HepG2 (cell line): ENCODE measurements around the gene DNASE1L2. TPM values are rescaled to one million over a fixed set of nuclear protein-coding genes. Genes with fewer than 3 reads are reported as not detected.

Experiments used
- DRAP1 ChIP-seq: IDR thresholded peaks from 2 replicates; pipeline ENCODE4 v1.6.1; 2016; ENCODE audit warnings: missing genetic modification reagents, missing compliant biosample characterization
- ELF4 ChIP-seq: sonication (generic); formaldehyde crosslinking; IDR thresholded peaks from 2 replicates; pipeline ENCODE4 v1.5.0; 2020; ENCODE audit warnings: missing genetic modification reagents, mild to moderate bottlenecking, moderate library complexity, borderline replicate concordance
- FOXK1 ChIP-seq: sonication (generic); formaldehyde crosslinking; IDR thresholded peaks from 2 replicates; pipeline ENCODE4 v1.4.0; 2020; ENCODE audit warnings: low read depth, missing genetic modification reagents, borderline replicate concordance
- GABPB1 ChIP-seq: IDR thresholded peaks from 2 replicates; pipeline ENCODE4 v1.6.1; 2016; ENCODE audit warnings: mild to moderate bottlenecking, missing genetic modification reagents, moderate library complexity, missing compliant biosample characterization
- KDM3A ChIP-seq: IDR thresholded peaks from 2 replicates; pipeline ENCODE4 v1.6.1; 2018; ENCODE audit warnings: low read depth, missing compliant biosample characterization
- MIXL1 ChIP-seq: IDR thresholded peaks from 2 replicates; pipeline ENCODE4 v1.6.1; 2016
- POLR2AphosphoS5 ChIP-seq: IDR thresholded peaks from 2 replicates; pipeline ENCODE4 v1.6.1; 2012; ENCODE audit warnings: low read depth, low read length
- RBM22 ChIP-seq: fragments of 200-400 bp; formaldehyde crosslinking; optimal IDR thresholded peaks from 2 replicates; pipeline ENCODE3; 2017; ENCODE audit warnings: mild to moderate bottlenecking, low read length, moderate library complexity
- SALL2 ChIP-seq: sonication (generic); formaldehyde crosslinking; IDR thresholded peaks from 2 replicates; pipeline ENCODE4 v1.8.1; 2023; ENCODE audit warnings: mild to moderate bottlenecking, missing genetic modification reagents, inconsistent platforms
- SP5 ChIP-seq: IDR thresholded peaks from 2 replicates; pipeline ENCODE4 v1.6.1; 2016; ENCODE audit warnings: low read depth, borderline replicate concordance
- SRSF4 ChIP-seq: fragments of 200-400 bp; formaldehyde crosslinking; IDR thresholded peaks from one replicate; pipeline ENCODE4 v1.6.1; 2018; ENCODE audit warnings: mild to moderate bottlenecking, low read depth, low read length, moderate library complexity; ENCODE audit not compliant: poor library complexity, severe bottlenecking
- ZFP82 ChIP-seq: sonication (generic); formaldehyde crosslinking; IDR thresholded peaks from 2 replicates; pipeline ENCODE4 v1.5.1; 2020; ENCODE audit warnings: mild to moderate bottlenecking, missing genetic modification reagents, borderline replicate concordance
- ZNF20 ChIP-seq: sonication (generic); formaldehyde crosslinking; IDR thresholded peaks from 2 replicates; pipeline ENCODE4 v1.4.0; 2020; ENCODE audit warnings: mild to moderate bottlenecking, moderate library complexity, missing genetic modification reagents
- polyA plus RNA-seq, 8 experiments: library from polyadenylated mRNA; depleted of rRNA in 3 of 8; stranded (reverse) in 7 of 8; unstranded in 1 of 8; fragments of >200 nt; fragmentation: Illumina TruSeq in 4 of 8; extraction: Trizol in 4 of 8; gene quantifications; 2 replicates each; pipeline versions ENCODE4 v1.2.1 to v1.2.3, GENCODE V29; 2011 to 2016; ENCODE audit warnings: low read depth in 4 of 8, missing spikeins in 1 of 8, mixed read lengths in 1 of 8; ENCODE audit not compliant: insufficient read depth in 1 of 8
- total RNA-seq, 5 experiments: library from RNA; depleted of rRNA; stranded (reverse); fragments of >200 nt; fragmentation: Illumina TruSeq; extraction: Trizol; gene quantifications; 2 replicates each; pipeline ENCODE4 v1.2.3, GENCODE V29; 2016; ENCODE audit warnings: low read depth in 1 of 5
- TF ChIP-seq, protein P1 (sequence below): sonication (generic); formaldehyde crosslinking; IDR thresholded peaks from 2 replicates; pipeline ENCODE4 v1.5.1; 2020; ENCODE audit warnings: mild to moderate bottlenecking, missing genetic modification reagents, moderate library complexity
- TF ChIP-seq, protein P2 (sequence below): IDR thresholded peaks from 2 replicates; pipeline ENCODE4 v1.6.1; 2016; ENCODE audit warnings: control low read depth
- TF ChIP-seq, protein P3 (sequence below): sonication (generic); formaldehyde crosslinking; conservative IDR thresholded peaks from 2 replicates; pipeline ENCODE4 v1.4.0; 2020; ENCODE audit warnings: mild to moderate bottlenecking, missing genetic modification reagents, moderate library complexity
- TF ChIP-seq, protein P4 (sequence below): sonication (generic); formaldehyde crosslinking; IDR thresholded peaks from 2 replicates; pipeline ENCODE4 v1.4.0; 2020; ENCODE audit warnings: missing genetic modification reagents

Gene DNASE1L2
- total and polyA plus RNA-seq, 2 of the 13 experiments (the other 11 are each of a cell fraction or from before 2014, with no cell fraction given) = 0.44 to 0.50 TPM

- no peak for TF ChIP-seq SRSF4
- TF ChIP-seq RBM22 = peak; percentile 94
- peak; percentile 92 for TF ChIP-seq SALL2 (CRISPR knock-in tag)
- TF ChIP-seq FOXK1 (CRISPR knock-in tag) = peak; percentile 86; the same call in 1 of the 2 replicates
- TF ChIP-seq, protein P1, sequence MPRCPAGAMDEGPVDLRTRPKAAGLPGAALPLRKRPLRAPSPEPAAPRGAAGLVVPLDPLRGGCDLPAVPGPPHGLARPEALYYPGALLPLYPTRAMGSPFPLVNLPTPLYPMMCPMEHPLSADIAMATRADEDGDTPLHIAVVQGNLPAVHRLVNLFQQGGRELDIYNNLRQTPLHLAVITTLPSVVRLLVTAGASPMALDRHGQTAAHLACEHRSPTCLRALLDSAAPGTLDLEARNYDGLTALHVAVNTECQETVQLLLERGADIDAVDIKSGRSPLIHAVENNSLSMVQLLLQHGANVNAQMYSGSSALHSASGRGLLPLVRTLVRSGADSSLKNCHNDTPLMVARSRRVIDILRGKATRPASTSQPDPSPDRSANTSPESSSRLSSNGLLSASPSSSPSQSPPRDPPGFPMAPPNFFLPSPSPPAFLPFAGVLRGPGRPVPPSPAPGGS (CRISPR knock-in tag) = no peak; the same call in 1 of the 2 replicates
- TF ChIP-seq ZFP82 (CRISPR knock-in tag) = no peak
- TF ChIP-seq, protein P2, sequence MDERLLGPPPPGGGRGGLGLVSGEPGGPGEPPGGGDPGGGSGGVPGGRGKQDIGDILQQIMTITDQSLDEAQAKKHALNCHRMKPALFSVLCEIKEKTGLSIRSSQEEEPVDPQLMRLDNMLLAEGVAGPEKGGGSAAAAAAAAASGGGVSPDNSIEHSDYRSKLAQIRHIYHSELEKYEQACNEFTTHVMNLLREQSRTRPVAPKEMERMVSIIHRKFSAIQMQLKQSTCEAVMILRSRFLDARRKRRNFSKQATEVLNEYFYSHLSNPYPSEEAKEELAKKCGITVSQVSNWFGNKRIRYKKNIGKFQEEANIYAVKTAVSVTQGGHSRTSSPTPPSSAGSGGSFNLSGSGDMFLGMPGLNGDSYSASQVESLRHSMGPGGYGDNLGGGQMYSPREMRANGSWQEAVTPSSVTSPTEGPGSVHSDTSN (CRISPR knock-in tag) = peak; percentile 91
- peak; percentile 39; the same call in 1 of the 2 replicates for TF ChIP-seq MIXL1
- TF ChIP-seq, protein P3, sequence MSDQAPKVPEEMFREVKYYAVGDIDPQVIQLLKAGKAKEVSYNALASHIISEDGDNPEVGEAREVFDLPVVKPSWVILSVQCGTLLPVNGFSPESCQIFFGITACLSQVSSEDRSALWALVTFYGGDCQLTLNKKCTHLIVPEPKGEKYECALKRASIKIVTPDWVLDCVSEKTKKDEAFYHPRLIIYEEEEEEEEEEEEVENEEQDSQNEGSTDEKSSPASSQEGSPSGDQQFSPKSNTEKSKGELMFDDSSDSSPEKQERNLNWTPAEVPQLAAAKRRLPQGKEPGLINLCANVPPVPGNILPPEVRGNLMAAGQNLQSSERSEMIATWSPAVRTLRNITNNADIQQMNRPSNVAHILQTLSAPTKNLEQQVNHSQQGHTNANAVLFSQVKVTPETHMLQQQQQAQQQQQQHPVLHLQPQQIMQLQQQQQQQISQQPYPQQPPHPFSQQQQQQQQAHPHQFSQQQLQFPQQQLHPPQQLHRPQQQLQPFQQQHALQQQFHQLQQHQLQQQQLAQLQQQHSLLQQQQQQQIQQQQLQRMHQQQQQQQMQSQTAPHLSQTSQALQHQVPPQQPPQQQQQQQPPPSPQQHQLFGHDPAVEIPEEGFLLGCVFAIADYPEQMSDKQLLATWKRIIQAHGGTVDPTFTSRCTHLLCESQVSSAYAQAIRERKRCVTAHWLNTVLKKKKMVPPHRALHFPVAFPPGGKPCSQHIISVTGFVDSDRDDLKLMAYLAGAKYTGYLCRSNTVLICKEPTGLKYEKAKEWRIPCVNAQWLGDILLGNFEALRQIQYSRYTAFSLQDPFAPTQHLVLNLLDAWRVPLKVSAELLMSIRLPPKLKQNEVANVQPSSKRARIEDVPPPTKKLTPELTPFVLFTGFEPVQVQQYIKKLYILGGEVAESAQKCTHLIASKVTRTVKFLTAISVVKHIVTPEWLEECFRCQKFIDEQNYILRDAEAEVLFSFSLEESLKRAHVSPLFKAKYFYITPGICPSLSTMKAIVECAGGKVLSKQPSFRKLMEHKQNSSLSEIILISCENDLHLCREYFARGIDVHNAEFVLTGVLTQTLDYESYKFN = peak; percentile 72; the same call in 1 of the 2 replicates
- TF ChIP-seq, protein P4, sequence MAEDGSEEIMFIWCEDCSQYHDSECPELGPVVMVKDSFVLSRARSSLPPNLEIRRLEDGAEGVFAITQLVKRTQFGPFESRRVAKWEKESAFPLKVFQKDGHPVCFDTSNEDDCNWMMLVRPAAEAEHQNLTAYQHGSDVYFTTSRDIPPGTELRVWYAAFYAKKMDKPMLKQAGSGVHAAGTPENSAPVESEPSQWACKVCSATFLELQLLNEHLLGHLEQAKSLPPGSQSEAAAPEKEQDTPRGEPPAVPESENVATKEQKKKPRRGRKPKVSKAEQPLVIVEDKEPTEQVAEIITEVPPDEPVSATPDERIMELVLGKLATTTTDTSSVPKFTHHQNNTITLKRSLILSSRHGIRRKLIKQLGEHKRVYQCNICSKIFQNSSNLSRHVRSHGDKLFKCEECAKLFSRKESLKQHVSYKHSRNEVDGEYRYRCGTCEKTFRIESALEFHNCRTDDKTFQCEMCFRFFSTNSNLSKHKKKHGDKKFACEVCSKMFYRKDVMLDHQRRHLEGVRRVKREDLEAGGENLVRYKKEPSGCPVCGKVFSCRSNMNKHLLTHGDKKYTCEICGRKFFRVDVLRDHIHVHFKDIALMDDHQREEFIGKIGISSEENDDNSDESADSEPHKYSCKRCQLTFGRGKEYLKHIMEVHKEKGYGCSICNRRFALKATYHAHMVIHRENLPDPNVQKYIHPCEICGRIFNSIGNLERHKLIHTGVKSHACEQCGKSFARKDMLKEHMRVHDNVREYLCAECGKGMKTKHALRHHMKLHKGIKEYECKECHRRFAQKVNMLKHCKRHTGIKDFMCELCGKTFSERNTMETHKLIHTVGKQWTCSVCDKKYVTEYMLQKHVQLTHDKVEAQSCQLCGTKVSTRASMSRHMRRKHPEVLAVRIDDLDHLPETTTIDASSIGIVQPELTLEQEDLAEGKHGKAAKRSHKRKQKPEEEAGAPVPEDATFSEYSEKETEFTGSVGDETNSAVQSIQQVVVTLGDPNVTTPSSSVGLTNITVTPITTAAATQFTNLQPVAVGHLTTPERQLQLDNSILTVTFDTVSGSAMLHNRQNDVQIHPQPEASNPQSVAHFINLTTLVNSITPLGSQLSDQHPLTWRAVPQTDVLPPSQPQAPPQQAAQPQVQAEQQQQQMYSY = 0 out of 2 replicates have a peak, but pooled peaks have one; percentile 18
- peak; percentile 68 for TF ChIP-seq POLR2AphosphoS5
- TF ChIP-seq ZNF20 (CRISPR knock-in tag) = no peak
- TF ChIP-seq SP5 (CRISPR knock-in tag) = peak; percentile 95
- no peak for TF ChIP-seq ELF4 (CRISPR knock-in tag)
- TF ChIP-seq GABPB1 (CRISPR knock-in tag) = peak; percentile 93
- peak; percentile 92 for TF ChIP-seq DRAP1
- TF ChIP-seq KDM3A (CRISPR knock-in tag) = peak; percentile 35; the same call in 1 of the 2 replicates
Measured at GRCh38 chr16:2223221-2223941, 12.9 kb upstream of the DNASE1L2 start, which contains the start of gene E4F1 (continued).
